GM21367 (cell line): Measurements from ENCODE around the gene VWA5B1.

Experiments
- ATAC-seq: cut with Tn5 transposase; IDR thresholded peaks from one replicate; pipeline ENCODE4 v1.9.1; 2021; ENCODE audit not compliant: unreplicated experiment

Gene VWA5B1

GRCh38 chr1:20381961-20382360 is 91.3 kb downstream of the VWA5B1 start:
- ATAC-seq, result no peak

DNA sequence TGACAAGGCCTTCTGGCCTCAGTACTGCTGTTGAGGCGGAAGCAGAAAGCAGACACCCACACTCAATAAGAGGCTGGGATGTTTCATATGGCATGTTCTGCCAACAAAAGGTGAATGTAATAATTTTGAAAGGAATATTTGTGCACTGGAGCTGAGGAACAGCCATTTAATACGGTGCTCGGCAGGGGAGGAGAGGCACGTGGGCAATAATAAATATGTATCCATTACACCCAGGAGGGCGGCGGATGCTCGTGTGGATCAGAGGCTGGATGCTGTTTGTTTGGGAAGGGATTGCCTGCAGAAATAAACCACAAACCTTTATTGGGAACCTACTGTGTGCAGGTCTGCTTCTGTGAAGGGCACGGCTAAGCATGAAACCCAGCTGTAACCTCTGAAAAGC is 92.0 kb downstream of the VWA5B1 start:
- no peak for ATAC-seq

DNA sequence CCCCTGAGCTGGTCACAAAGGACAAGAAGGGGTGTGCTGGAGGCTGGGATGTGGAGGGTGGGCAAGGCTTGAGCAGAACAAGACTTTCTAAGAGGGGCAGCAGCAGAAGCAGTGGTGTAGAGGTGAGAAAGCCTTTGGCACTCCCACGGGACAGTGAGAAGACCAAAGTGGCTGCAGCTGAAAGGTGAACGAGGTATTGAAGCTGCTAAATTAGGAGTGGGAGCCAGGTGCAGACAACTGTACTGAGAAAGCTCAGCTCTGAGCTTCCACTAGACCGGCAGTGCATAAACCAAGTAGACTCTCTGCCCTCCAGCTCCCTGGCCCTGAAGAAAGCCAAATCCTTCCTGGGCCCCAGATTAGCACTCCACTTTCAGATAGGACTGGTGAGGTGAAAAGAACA is 93.0 kb downstream of the VWA5B1 start:
- ATAC-seq, result no peak

GRCh38 chr1:20385630-20386029 is 95.0 kb downstream of the VWA5B1 start:
- ATAC-seq, result no peak

DNA sequence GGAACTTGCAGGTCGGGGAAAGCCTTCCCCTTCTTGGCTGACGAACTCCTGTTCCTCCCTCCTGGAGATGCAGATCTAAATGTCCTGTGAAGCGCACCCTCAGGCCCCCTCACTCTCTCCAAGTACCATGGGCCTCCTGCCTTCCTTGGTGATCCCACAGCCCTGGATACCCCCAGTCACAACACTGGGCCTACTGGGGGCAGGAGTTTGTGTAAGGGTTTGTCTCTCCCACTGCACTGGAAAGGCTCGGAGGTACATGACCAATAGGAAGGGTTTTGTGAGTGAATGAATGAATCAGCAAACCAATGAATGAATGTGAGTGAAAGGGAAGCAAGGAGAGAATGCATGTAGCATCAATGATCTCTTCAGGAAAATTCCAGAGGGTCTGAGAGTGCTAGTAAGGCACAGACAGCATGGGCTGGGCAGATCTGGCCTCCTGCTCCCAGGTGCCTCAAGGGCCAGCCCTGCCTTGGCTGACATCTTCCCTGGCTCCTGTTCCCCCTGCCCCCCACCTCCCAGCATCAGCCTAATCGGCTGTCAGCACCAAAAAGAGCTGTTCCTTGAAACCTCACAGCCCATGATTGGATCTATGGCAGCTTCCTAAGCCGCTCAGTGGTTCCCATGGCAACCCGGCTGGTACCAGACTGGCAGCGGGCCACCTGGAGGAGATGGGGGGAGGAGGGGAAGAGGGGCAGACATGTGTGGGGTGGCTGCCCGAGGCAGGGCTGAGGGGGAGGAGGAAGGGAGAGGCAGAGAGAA is 95.8 kb downstream of the VWA5B1 start:
- ATAC-seq, result no peak

GRCh38 chr1:20389571-20389970 is 98.9 kb downstream of the VWA5B1 start:
- no peak for ATAC-seq

- no peak for ATAC-seq
Measured at GRCh38 chr1:20390589-20391331, 100.1 kb downstream of the VWA5B1 start.

GRCh38 chr1:20395255-20395654 is 104.6 kb downstream of the VWA5B1 start:
- ATAC-seq, result no peak

DNA sequence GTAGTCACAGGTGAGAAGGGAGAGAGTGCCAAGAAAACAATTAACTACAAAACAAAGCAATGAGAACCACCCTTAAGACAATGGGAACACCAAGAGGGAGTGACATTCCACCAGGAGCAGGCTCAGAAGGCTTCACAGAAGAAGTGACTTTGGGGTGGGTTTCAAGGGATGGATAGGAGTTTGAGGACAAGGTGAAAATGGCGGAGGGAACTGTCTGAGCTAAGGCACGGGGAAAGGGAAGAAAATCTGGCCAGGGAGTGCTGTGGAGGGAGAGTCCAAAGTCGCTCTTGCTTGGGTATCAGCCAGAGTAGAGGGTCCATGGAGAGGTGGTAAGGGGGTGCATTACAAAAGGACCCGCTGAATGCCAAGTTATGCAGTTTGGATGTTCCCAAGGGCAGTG is 108.1 kb downstream of the VWA5B1 start:
- ATAC-seq, result no peak

DNA sequence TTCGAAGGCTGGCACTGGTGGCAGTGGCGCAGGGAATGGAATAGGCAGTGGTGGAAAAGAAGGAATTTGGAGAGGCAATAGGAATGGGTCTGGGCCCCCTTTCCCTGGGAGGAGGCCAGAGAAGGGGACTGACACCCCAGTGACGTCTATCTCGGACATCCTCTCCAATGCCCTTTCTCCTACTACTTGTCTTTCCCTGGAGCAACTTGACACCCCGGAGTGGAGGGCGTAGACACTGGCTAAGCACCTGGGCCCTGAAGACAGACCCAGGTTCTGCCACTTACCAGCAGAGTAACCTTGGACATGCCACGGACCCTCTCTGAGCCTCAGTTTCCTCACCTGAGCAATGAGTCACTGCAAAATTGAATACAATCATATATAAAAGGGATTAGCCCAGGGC is 108.5 kb downstream of the VWA5B1 start:
- no peak for ATAC-seq

DNA sequence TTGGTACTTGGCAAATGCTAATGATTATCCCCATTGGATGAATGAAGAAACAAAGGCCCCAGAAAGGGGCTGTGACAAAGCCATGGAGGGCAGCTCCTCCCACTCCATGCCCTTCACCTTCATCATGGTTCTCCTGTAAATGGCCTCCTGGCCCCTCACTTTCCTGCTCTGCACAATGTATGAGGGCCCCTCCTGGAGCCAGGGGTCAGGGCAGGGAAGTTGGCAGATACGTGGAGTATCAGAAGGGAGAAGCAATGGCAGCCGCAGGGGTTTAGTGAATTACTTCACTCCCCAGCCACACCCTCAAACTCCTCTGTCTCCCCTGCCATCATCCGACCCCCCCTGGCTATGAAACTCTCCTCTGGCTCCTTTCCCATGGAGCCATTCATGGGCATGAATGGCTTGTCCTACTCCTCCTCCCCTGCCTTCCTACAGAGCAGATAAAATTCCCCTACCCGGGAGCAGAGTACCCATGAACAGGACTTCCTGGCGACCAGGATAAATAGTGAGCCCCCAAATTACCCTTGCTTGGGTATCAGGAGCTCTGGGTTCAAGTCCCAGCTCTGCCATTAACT is 109.0 kb downstream of the VWA5B1 start:
- ATAC-seq, result no peak

DNA sequence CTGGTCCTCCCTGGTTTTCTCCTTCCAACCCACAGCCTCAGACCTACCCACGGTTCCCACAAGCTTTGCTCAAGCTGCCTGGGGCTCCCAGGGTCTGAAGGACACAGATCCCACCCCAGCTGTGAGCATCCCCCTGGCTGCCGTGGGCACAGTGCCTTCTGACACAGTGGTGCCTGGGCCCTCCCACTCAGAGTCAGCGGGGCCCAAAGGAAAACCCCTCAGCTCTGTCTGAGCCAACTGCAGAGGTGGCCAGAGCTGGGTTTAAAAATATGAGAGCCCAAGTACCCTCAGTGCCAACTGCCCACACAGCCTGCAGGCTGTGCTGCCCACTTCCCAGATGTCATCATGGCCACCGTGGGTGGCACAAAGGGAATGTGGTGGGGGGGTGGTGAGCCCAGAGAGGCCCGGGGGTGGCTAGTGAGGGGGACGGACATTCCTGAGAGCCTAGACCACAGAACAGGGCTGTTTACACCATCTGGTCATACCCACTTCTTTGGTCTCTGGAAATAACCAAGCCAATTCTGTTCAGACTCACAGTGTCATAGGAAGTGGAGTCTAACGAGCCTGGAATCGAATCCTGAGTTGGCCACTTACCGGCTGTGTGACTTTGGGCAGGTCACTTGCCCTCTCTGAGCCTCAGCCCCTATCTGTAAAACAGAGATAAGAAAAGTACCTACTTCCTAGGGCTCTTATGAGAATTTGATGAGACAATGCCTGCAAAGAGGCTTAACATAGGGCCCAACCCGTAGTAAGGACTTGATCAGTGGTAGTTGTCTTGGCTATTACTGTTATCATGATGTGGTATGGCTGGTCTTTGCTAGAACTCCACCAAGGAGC is 109.9 kb downstream of the VWA5B1 start:
- ATAC-seq, result no peak

- ATAC-seq, result no peak
Measured at GRCh38 chr1:20401405-20402010, 110.8 kb downstream of the VWA5B1 start.

DNA sequence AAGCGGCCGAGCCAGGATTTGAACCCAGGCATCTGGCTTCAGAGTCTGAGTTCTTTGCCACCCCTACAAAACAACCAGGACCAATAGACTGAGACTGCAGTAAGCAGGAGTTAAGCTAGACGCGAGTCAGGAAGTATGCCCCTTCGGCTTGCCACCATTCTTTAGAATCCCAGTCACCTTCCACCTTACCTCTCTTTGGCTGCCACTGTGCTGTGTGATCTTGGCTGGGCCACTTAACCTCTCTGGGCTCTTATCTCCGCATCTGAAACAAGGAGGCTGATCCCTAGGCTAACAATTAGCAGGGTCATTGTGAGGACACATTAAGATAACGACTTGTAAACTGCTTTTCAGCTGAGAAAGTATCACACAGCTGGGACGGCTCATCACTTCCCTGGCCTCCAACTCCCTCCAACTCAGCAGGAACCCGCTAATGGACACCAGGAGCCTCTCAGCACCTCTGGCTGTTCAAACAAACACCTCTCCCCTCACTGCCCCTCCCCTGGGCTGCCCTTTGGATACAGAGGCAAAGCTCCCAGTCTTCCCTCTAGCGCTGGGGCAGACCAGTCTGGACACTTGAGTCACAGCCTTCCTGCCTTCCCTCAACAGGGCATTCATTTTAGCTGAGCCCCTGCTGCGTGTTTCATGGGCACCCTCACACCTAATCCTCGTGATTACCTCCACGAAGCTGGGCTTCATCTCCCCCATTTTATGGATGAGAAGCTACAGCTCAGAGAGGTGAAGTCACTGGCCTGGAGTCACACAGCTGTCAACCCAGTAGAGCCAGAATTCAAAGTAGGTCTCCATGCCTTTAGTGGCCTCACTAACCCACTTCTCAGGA is 112.1 kb downstream of the VWA5B1 start:
- no peak for ATAC-seq

DNA sequence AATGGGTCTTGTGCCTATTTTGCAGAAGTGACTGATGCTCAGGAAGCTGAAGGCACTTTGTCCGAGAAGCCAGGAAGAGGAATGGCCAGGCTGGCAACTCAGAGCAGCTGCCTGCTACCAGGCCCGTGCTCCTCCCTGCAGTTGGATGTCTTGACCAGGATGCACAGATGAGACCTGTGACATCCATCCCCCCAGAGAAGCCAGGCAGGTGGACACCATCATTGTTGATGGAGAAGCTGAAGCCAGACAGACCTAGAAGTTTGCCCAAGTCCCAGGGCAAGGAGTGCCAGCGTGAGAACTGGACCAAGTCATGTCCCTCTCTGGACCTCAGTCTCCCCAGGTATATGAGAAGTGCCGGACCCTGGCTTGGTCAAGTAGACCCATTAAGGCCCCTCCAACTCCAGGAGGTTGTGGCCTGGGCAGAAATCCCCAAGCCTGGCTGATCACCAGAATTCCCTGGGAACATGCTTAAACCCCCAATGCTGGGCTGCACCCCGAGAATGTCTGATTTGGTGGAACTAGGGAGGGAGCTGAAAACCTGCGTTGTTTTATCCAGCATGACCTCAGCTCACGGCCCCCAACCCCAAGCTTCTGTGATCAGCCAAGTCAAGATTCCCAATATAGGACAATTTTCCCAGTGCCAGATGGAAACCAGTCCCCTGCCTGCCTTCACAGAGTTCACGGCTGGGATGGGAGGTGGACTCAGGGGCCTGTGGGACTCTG is 112.9 kb downstream of the VWA5B1 start:
- no peak for ATAC-seq

GRCh38 chr1:20404466-20404865 is 113.8 kb downstream of the VWA5B1 start:
- no peak for ATAC-seq
